Measurements from ENCODE around the gene DNPEP.
"Not testable (repeated sequence)": the region's sequence is repeated elsewhere in the genome, so short reads cannot be mapped to it uniquely, and the experiment has no call there.

The DNPEP gene

GRCh38 chr2:219419012-219419324 lies 31.3 kb upstream of the DNPEP start:
- no peak for DNase-seq

GRCh38 chr2:219418155-219419011 lies 30.7 kb upstream of the DNPEP start, which contains the start of gene DES:
Gene DES, plus strand, starts transcription at chr2:219418377. Its CDS starts 86 bp downstream, at chr2:219418463.
- DNase-seq = no peak

GRCh38 chr2:219417374-219417773 lies 29.7 kb upstream of the DNPEP start:
- no peak for DNase-seq

- DNase-seq = no peak
These were observed 29.2 kb upstream of the DNPEP start for GRCh38 chr2:219416938-219417337.

- no peak for DNase-seq
These were observed 28.5 kb upstream of the DNPEP start for GRCh38 chr2:219416235-219416602.

- DNase-seq = no peak
These were observed 28.0 kb upstream of the DNPEP start for GRCh38 chr2:219415580-219416234.

GRCh38 chr2:219414857-219415256 lies 27.1 kb upstream of the DNPEP start:
- DNase-seq = no peak

- DNase-seq = no peak
These were observed 22.7 kb upstream of the DNPEP start for GRCh38 chr2:219410390-219410789.

- no peak for DNase-seq
These were observed 21.9 kb upstream of the DNPEP start for GRCh38 chr2:219409619-219410018.

GRCh38 chr2:219408631-219409030 lies 20.9 kb upstream of the DNPEP start:
- no peak for DNase-seq

GRCh38 chr2:219408204-219408603 lies 20.5 kb upstream of the DNPEP start:
- DNase-seq = no peak

- not testable (repeated sequence) for DNase-seq
These were observed 19.6 kb upstream of the DNPEP start for GRCh38 chr2:219407343-219407742.

- DNase-seq = no peak
These were observed 19.1 kb upstream of the DNPEP start for GRCh38 chr2:219406861-219407230.

- DNase-seq = no peak
These were observed 18.5 kb upstream of the DNPEP start for GRCh38 chr2:219405958-219406860.

GRCh38 chr2:219405451-219405850 lies 17.7 kb upstream of the DNPEP start:
- no peak for DNase-seq

- DNase-seq = no peak
These were observed 17.2 kb upstream of the DNPEP start for GRCh38 chr2:219404954-219405353.

GRCh38 chr2:219404291-219404910 lies 16.7 kb upstream of the DNPEP start:
- no peak for DNase-seq

- DNase-seq = no peak
These were observed 16.1 kb upstream of the DNPEP start for GRCh38 chr2:219403861-219404260.

- peak; percentile 51 for DNase-seq
These were observed 15.2 kb upstream of the DNPEP start for GRCh38 chr2:219402665-219403515.

GRCh38 chr2:219401606-219402005 lies 13.9 kb upstream of the DNPEP start:
- no peak for DNase-seq

GRCh38 chr2:219400562-219400961 lies 12.8 kb upstream of the DNPEP start:
- no peak for DNase-seq
